Thoracic aorta (tissue), 2 donors: Measurements from ENCODE around the gene OR6N2. TPM values are rescaled to one million over a fixed set of nuclear protein-coding genes. Genes with fewer than 3 reads are reported as not detected.

Experiments used
- ATAC-seq: fragments of 150-250 bp; one replicate; pipeline ENCODE4 v1.8.0; 2017; ENCODE audit warnings: low read depth; ENCODE audit not compliant: insufficient number of reproducible peaks, low FRiP score
- DNase-seq: peaks from one replicate; pipeline ENCODE4 v3.0.0-alpha.2; 2020; ENCODE audit warnings: low spot score
- H3K27ac ChIP-seq, 2 donors: fragments of 200-600 bp; sonication (generic); 1 replicate in 1 of 2; 2 replicates in 1 of 2; pipeline ENCODE4 v1.5.1; 2016; ENCODE audit warnings: mild to moderate bottlenecking in 2 of 2, moderate library complexity in 2 of 2
- H3K27me3 ChIP-seq: fragments of 200-600 bp; sonication (generic); replicated peaks from 2 replicates; pipeline ENCODE4 v1.6.0; 2016; ENCODE audit warnings: mild to moderate bottlenecking; ENCODE audit not compliant: insufficient read depth
- H3K36me3 ChIP-seq: fragments of 200-600 bp; sonication (generic); one replicate; pipeline ENCODE4 v1.5.1; 2016
- H3K4me1 ChIP-seq, 2 donors: fragments of 200-600 bp; sonication (generic); 1 replicate in 1 of 2; 2 replicates in 1 of 2; pipeline versions ENCODE4 v1.5.1 to v1.6.0; 2016; ENCODE audit warnings: low read depth in 2 of 2, mild to moderate bottlenecking in 1 of 2; ENCODE audit not compliant: control insufficient read depth in 1 of 2
- H3K4me3 ChIP-seq: fragments of 200-600 bp; sonication (generic); 2 replicates; pipeline ENCODE4 v1.5.1; 2016; ENCODE audit warnings: mild to moderate bottlenecking
- H3K9me3 ChIP-seq: fragments of 200-600 bp; sonication (generic); 2 replicates; pipeline ENCODE4 v1.5.1; 2016
- CTCF ChIP-seq: fragments of 200-600 bp; sonication (generic); IDR thresholded peaks from one replicate; pipeline ENCODE4 v1.5.1; 2019; ENCODE audit warnings: antibody characterized with exemption
- total RNA-seq, 2 donors: library from RNA; depleted of rRNA; stranded (reverse); fragments of >200 nt; gene quantifications; one replicate each; pipeline versions ENCODE4 v1.1.0 to v1.2.3, GENCODE V29; 2016

Gene OR6N2
- total RNA-seq, 2 donors from 2014 or later: not detected

- Histone ChIP-seq H3K9me3 (no peaks in the 10 kb centered on the region), H3K4me1 (no peaks in the 10 kb centered on the region), H3K36me3 (no peaks in the 10 kb centered on the region), H3K27ac (no peak overlapping the region), H3K4me3 (no peak overlapping the region), H3K27me3 (no peaks in the 10 kb centered on the region)
- no peak for ATAC-seq
- no peak for DNase-seq
- TF ChIP-seq CTCF: no peak
These were observed 19.5 kb upstream of the OR6N2 start for GRCh38 chr1:158800526-158800925.

- Histone ChIP-seq H3K4me3 (no peak overlapping the region), H3K9me3 (no peaks in the 10 kb centered on the region), H3K27me3 (no peaks in the 10 kb centered on the region), H3K27ac (no peak overlapping the region), H3K4me1 (no peaks in the 10 kb centered on the region), H3K36me3 (no peaks in the 10 kb centered on the region)
- TF ChIP-seq CTCF: no peak
- ATAC-seq (no peak), DNase-seq (no peak)
These were observed 18.7 kb upstream of the OR6N2 start for GRCh38 chr1:158799689-158800088.

- no peak for TF ChIP-seq CTCF
- no peak for DNase-seq
- no peaks in the 10 kb centered on the region for H3K36me3 ChIP-seq
- no peak overlapping the region for H3K4me3 ChIP-seq
- H3K27me3 ChIP-seq: no peaks in the 10 kb centered on the region
- ATAC-seq: no peak
- H3K4me1 ChIP-seq: no peaks in the 10 kb centered on the region
- no peak overlapping the region for H3K27ac ChIP-seq
- H3K9me3 ChIP-seq: no peaks in the 10 kb centered on the region
These were observed 17.5 kb upstream of the OR6N2 start for GRCh38 chr1:158798531-158798930.

- Histone ChIP-seq H3K36me3 (no peaks in the 10 kb centered on the region), H3K4me1 (no peaks in the 10 kb centered on the region), H3K4me3 (no peak overlapping the region), H3K27me3 (no peaks in the 10 kb centered on the region), H3K9me3 (no peaks in the 10 kb centered on the region), H3K27ac (no peak overlapping the region)
- DNase-seq: no peak
- TF ChIP-seq CTCF: no peak
- no peak for ATAC-seq
These were observed 13.2 kb upstream of the OR6N2 start for GRCh38 chr1:158794247-158794646.

- no peak for ATAC-seq
- no peak for TF ChIP-seq CTCF
- H3K36me3 ChIP-seq: no peaks in the 10 kb centered on the region
- H3K27me3 ChIP-seq: no peaks in the 10 kb centered on the region
- no peak overlapping the region for H3K27ac ChIP-seq
- no peak for DNase-seq
- H3K4me1 ChIP-seq: no peaks in the 10 kb centered on the region
- H3K4me3 ChIP-seq: no peak overlapping the region
- no peaks in the 10 kb centered on the region for H3K9me3 ChIP-seq
These were observed 12.6 kb upstream of the OR6N2 start for GRCh38 chr1:158793604-158794003.
